NCI-H82 treated with DMSO at 0.1 percent for 48 hours (cell line): ENCODE results near the gene STAP1.

Experiments
- DNase-seq: peaks from one replicate; lab custom pipeline; 2025; ENCODE audit not compliant: unreplicated experiment; lab: John Stamatoyannopoulos, UW

The STAP1 gene

GRCh38 chr4:67555447-67555846 is 3.1 kb upstream of the STAP1 start:
- no peak for DNase-seq

- no peak for DNase-seq
These were observed 2.1 kb upstream of the STAP1 start for GRCh38 chr4:67556436-67556835.

GRCh38 chr4:67565284-67565683 is 6.8 kb downstream of the STAP1 start:
- DNase-seq = no peak

GRCh38 chr4:67566335-67566734 is 7.8 kb downstream of the STAP1 start:
- no peak for DNase-seq

GRCh38 chr4:67568820-67569219 is 10.3 kb downstream of the STAP1 start:
- no peak for DNase-seq

GRCh38 chr4:67570537-67570936 is 12.0 kb downstream of the STAP1 start:
- no peak for DNase-seq

- DNase-seq = no peak
These were observed 13.4 kb downstream of the STAP1 start for GRCh38 chr4:67571975-67572374.

- DNase-seq = no peak
These were observed 14.7 kb downstream of the STAP1 start for GRCh38 chr4:67573193-67573592.

GRCh38 chr4:67575232-67576058 is 16.9 kb downstream of the STAP1 start:
- DNase-seq = no peak

- DNase-seq = no peak
These were observed 17.5 kb downstream of the STAP1 start for GRCh38 chr4:67576059-67576466.

GRCh38 chr4:67576538-67576937 is 18.0 kb downstream of the STAP1 start:
- DNase-seq = no peak

- no peak for DNase-seq
These were observed 22.1 kb downstream of the STAP1 start for GRCh38 chr4:67580577-67580976.

GRCh38 chr4:67581208-67581857 is 22.8 kb downstream of the STAP1 start:
- DNase-seq = no peak

- no peak for DNase-seq
These were observed 23.4 kb downstream of the STAP1 start for GRCh38 chr4:67581913-67582312.

GRCh38 chr4:67584496-67584895 is 26.0 kb downstream of the STAP1 start:
- no peak for DNase-seq

GRCh38 chr4:67587156-67587555 is 28.6 kb downstream of the STAP1 start:
- no peak for DNase-seq

- DNase-seq = no peak
These were observed 35.2 kb downstream of the STAP1 start for GRCh38 chr4:67593741-67594175.

GRCh38 chr4:67603310-67604028 is 44.9 kb downstream of the STAP1 start:
- DNase-seq = no peak

GRCh38 chr4:67604029-67604381 is 45.5 kb downstream of the STAP1 start:
- DNase-seq = no peak

- no peak for DNase-seq
These were observed 46.2 kb downstream of the STAP1 start for GRCh38 chr4:67604749-67605148.

GRCh38 chr4:67608027-67608426 is 49.5 kb downstream of the STAP1 start:
- no peak for DNase-seq

- no peak for DNase-seq
These were observed 55.7 kb downstream of the STAP1 start for GRCh38 chr4:67614186-67614585.
